Calu3 (cell line): ENCODE measurements around the gene PHKG1. TPM values are rescaled to one million over a fixed set of nuclear protein-coding genes. Genes with fewer than 3 reads are reported as not detected.
"Not testable (repeated sequence)": the region's sequence is repeated elsewhere in the genome, so short reads cannot be mapped to it uniquely, and the experiment has no call there.

Experiments used
- BruUV-seq: library from RNA; stranded (reverse); fragments of 400-500 nt; replicated peaks from 2 replicates; lab custom pipeline; 2021; lab: Mats Ljungman, UMichigan
- CTCF ChIA-PET: fragments of 300-600 bp; sonication (Branson Sonifier 250); formaldehyde crosslinking; loops from one replicate; lab custom pipeline; 2022; ENCODE audit warnings: antibody characterized with exemption; lab: Charles Lee
- DNase-seq: peaks from one replicate; pipeline ENCODE4 v3.0.0; 2022
- H3K27ac Mint-ChIP-seq: one replicate; pipeline ENCODE4 v1.8.0; 2022; ENCODE audit warnings: mixed read lengths; ENCODE audit not compliant: unreplicated experiment
- H3K27me3 Mint-ChIP-seq: one replicate; pipeline ENCODE4 v1.8.0; 2022; ENCODE audit warnings: mixed read lengths; ENCODE audit not compliant: unreplicated experiment
- H3K36me3 Mint-ChIP-seq: one replicate; pipeline ENCODE4 v1.8.0; 2022; ENCODE audit warnings: mild to moderate bottlenecking, moderate library complexity, mixed read lengths; ENCODE audit not compliant: insufficient read depth, unreplicated experiment
- H3K4me1 Mint-ChIP-seq: one replicate; pipeline ENCODE4 v1.8.0; 2022; ENCODE audit warnings: mild to moderate bottlenecking, low read depth, mixed read lengths; ENCODE audit not compliant: unreplicated experiment
- H3K4me3 Mint-ChIP-seq: one replicate; pipeline ENCODE4 v1.8.0; 2022; ENCODE audit warnings: mild to moderate bottlenecking, low read depth, moderate library complexity, mixed read lengths; ENCODE audit not compliant: unreplicated experiment
- H3K9me3 Mint-ChIP-seq: one replicate; pipeline ENCODE4 v1.8.0; 2022; ENCODE audit warnings: low read depth, mixed read lengths; ENCODE audit not compliant: unreplicated experiment
- CTCF ChIP-seq: fragments of 200-600 bp; IDR thresholded peaks from one replicate; pipeline ENCODE4 v1.8.0; 2022; ENCODE audit warnings: antibody characterized with exemption; ENCODE audit not compliant: unreplicated experiment
- intact Hi-C: fragments of 100-400 bp; cut with micrococcal nuclease; formaldehyde crosslinking; loops from one replicate; pipeline ENCODE4 v1.10.0; 2022; ENCODE audit not compliant: unreplicated experiment
- total RNA-seq: library from RNA; stranded (reverse); gene quantifications from 2 replicates; pipeline ENCODE4 v1.2.3, GENCODE V29; 2022

Gene PHKG1
- total RNA-seq, 1 experiment from 2014 or later: 2.6 TPM

GRCh38 chr7:56079450-56080185 is 13.1 kb downstream of the PHKG1 start:
- no TSS peak for BruUV-seq
- no peaks in the 10 kb centered on the region for H3K27me3 Mint-ChIP-seq
- H3K9me3 Mint-ChIP-seq: no peaks in the 10 kb centered on the region
- intact Hi-C loops: loop anchor here (10.0 kb wide), 1 partner anchor 335 kb away; no protein-coding TSS in a partner anchor
- no peak overlapping the region for H3K27ac Mint-ChIP-seq
- H3K4me3 Mint-ChIP-seq: no peak overlapping the region
- DNase-seq: no peak
- CTCF ChIA-PET: interaction anchor here (0.7 kb wide), 1 partner anchor 11 kb away, joined by 8 read pairs; no protein-coding TSS in a partner anchor
- H3K4me1 Mint-ChIP-seq: peaks cover 7% of the 10 kb centered on the region
- no peak for TF ChIP-seq CTCF
- peaks cover 68% of the 10 kb centered on the region for H3K36me3 Mint-ChIP-seq

- peaks cover 16% of the 10 kb centered on the region for H3K4me1 Mint-ChIP-seq
- no peaks in the 10 kb centered on the region for H3K9me3 Mint-ChIP-seq
- no peak overlapping the region for H3K4me3 Mint-ChIP-seq
- no peak for TF ChIP-seq CTCF
- BruUV-seq: no TSS peak
- no peak for DNase-seq
- intact Hi-C loops: loop anchor here (10.0 kb wide), 1 partner anchor 333 kb away; no protein-coding TSS in a partner anchor
- CTCF ChIA-PET: no interaction called here
- no peaks in the 10 kb centered on the region for H3K27me3 Mint-ChIP-seq
- H3K27ac Mint-ChIP-seq: no peak overlapping the region
- peaks cover 61% of the 10 kb centered on the region for H3K36me3 Mint-ChIP-seq
Measured at GRCh38 chr7:56078196-56078595, 14.6 kb downstream of the PHKG1 start.

GRCh38 chr7:56077681-56078080 is 15.1 kb downstream of the PHKG1 start:
- peaks cover 55% of the 10 kb centered on the region for H3K36me3 Mint-ChIP-seq
- CTCF ChIA-PET: no interaction called here
- no peak for DNase-seq

GRCh38 chr7:56074371-56074791 is 18.4 kb downstream of the PHKG1 start:
- Mint-ChIP-seq H3K27ac (peak overlapping the region; percentile 16), H3K9me3 (no peaks in the 10 kb centered on the region), H3K27me3 (no peaks in the 10 kb centered on the region), H3K4me3 (no peak overlapping the region), H3K36me3 (peaks cover 52% of the 10 kb centered on the region), H3K4me1 (peaks cover 16% of the 10 kb centered on the region)
- CTCF ChIA-PET: interaction anchor here (0.6 to 1.8 kb wide), 9 partner anchors 9 to 481 kb away, joined by 3 to 15 read pairs (median 7); partner anchors contain the start of genes CCT6A, PSPH and SUMF2
- intact Hi-C loops: loop anchor here (1.0 to 10.0 kb wide), 3 partner anchors 70 to 433 kb away; no protein-coding TSS in a partner anchor
- BruUV-seq: no TSS peak
- peak; percentile 98 for TF ChIP-seq CTCF
- peak; percentile 95 for DNase-seq

More at GRCh38 chr7:56077681-56078080, 15.1 kb downstream of the PHKG1 start:
- no TSS peak for BruUV-seq
- Mint-ChIP-seq H3K27me3 (no peaks in the 10 kb centered on the region), H3K4me1 (peaks cover 16% of the 10 kb centered on the region), H3K27ac (no peak overlapping the region), H3K4me3 (no peak overlapping the region), H3K9me3 (no peaks in the 10 kb centered on the region)
- TF ChIP-seq CTCF: no peak
- intact Hi-C loops: loop anchor here (10.0 kb wide), 1 partner anchor 333 kb away; no protein-coding TSS in a partner anchor

GRCh38 chr7:56066376-56066775 is 26.4 kb downstream of the PHKG1 start:
- BruUV-seq, intact Hi-C loops, H3K27me3 Mint-ChIP-seq, H3K4me3 Mint-ChIP-seq, H3K9me3 Mint-ChIP-seq, H3K27ac Mint-ChIP-seq, DNase-seq: not testable (repeated sequence)
- Mint-ChIP-seq H3K36me3 (peaks cover 74% of the 10 kb centered on the region), H3K4me1 (peaks cover 31% of the 10 kb centered on the region)
- CTCF ChIA-PET: interaction anchor here (2.3 kb wide), 1 partner anchor 8 kb away, joined by 15 read pairs; no protein-coding TSS in a partner anchor
